Body of pancreas (tissue), 4 donors: ENCODE data around the gene PLLP.

Experiments
- POLR2A ChIP-seq, 3 donors: fragments of 450-650 bp; IDR thresholded peaks; one replicate each; pipeline ENCODE4 v1.6.1; 2016; ENCODE audit warnings: antibody characterized with exemption in 3 of 3, mild to moderate bottlenecking in 2 of 3
- TF ChIP-seq, protein P1 (sequence below), 7 experiments: fragments of 450-650 bp in 4 of 7; fragments of 200-600 bp in 3 of 7; sonication (generic) in 3 of 7; IDR thresholded peaks; one replicate each; pipeline ENCODE4 v1.5.1; 2016 to 2019; ENCODE audit warnings: antibody characterized with exemption in 7 of 7

DNA sequence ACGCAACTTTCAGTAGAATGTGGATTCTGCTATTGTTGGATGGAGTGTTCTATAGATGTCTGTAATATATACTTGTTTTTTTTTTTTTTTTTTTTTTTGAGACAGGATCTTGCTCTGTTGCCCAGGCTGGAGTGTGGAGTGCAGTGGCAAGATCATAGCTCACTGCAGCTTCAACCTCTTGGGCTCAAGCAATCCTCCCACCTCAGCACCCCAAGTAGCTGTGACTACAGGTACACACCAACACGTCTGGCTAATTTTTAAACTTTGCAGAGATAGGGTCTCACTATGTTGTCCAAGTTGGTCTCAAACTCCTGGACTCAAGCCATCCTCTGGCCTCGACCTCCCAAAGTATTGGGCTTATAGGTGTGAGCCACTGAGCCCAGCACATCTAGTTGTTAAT lies 46.9 kb upstream of the PLLP start:
- TF ChIP-seq, protein P1, sequence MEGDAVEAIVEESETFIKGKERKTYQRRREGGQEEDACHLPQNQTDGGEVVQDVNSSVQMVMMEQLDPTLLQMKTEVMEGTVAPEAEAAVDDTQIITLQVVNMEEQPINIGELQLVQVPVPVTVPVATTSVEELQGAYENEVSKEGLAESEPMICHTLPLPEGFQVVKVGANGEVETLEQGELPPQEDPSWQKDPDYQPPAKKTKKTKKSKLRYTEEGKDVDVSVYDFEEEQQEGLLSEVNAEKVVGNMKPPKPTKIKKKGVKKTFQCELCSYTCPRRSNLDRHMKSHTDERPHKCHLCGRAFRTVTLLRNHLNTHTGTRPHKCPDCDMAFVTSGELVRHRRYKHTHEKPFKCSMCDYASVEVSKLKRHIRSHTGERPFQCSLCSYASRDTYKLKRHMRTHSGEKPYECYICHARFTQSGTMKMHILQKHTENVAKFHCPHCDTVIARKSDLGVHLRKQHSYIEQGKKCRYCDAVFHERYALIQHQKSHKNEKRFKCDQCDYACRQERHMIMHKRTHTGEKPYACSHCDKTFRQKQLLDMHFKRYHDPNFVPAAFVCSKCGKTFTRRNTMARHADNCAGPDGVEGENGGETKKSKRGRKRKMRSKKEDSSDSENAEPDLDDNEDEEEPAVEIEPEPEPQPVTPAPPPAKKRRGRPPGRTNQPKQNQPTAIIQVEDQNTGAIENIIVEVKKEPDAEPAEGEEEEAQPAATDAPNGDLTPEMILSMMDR (IDR thresholded peaks at IDR 0.05), result no peak
- TF ChIP-seq POLR2A (IDR thresholded peaks at IDR 0.05), result no peak
